K562 (cell line): Measurements from ENCODE around the gene UNC13A. TPM values are rescaled to one million over a fixed set of nuclear protein-coding genes. Genes with fewer than 3 reads are reported as not detected.
"Not testable (repeated sequence)": the region's sequence is repeated elsewhere in the genome, so short reads cannot be mapped to it uniquely, and the experiment has no call there.

Experiments used
- ATAC-seq: fragments of 200-7000 bp; cut with Tn5 transposase; 3 replicates; pipeline ENCODE4 v1.9.1; 2020; ENCODE audit warnings: moderate library complexity
- BruUV-seq: library from RNA; stranded (reverse); fragments of 400-500 nt; replicated peaks from 2 replicates; lab custom pipeline; 2021; lab: Mats Ljungman, UMichigan
- CTCF ChIA-PET: fragments of 300-600 bp; formaldehyde crosslinking; extraction: SDS; loops from one replicate; lab custom pipeline; 2021; ENCODE audit warnings: low intra/inter-chr PET ratio; lab: Yijun Ruan, JAX
- POLR2A ChIA-PET: fragments of 300-600, 350-650 bp; sonication (Branson Sonifier 250); formaldehyde crosslinking; extraction: SDS; loops from one replicate; lab custom pipeline; 2021; ENCODE audit warnings: antibody characterized with exemption, inconsistent platforms; lab: Yijun Ruan, JAX
- DNase-seq, 4 experiments: peaks; one replicate each; pipeline versions ENCODE4 v3.0.0 to v3.0.0-alpha.2; 2011 to 2018; ENCODE audit warnings: low spot score in 3 of 4, mixed read lengths in 3 of 4; ENCODE audit errors: extremely low read depth in 1 of 4
- FAIRE-seq: peaks from 2 replicates; lab custom pipeline; 2011; peaks lifted over from hg19 to GRCh38; lab: Jason Lieb, UNC
- H2AFZ ChIP-seq: 2 replicates; pipeline ENCODE4 v1.6.0; 2011; ENCODE audit warnings: low read depth, low read length, control low read depth, inconsistent platforms
- H3K27ac ChIP-seq: fragments of 200-600 bp; 3 replicates; pipeline ENCODE4 v1.8.0; 2011; ENCODE audit warnings: low read depth, mild to moderate bottlenecking, control low read depth, inconsistent platforms, low read length, moderate library complexity, mixed read lengths; ENCODE audit errors: extremely low read depth
- H3K27me3 ChIP-seq, 2 experiments: fragments of 300-600 bp in 1 of 2; 2 replicates in 1 of 2; 3 replicates in 1 of 2; pipeline versions ENCODE4 v1.6.0 to v1.8.0; 2011; ENCODE audit warnings: inconsistent platforms in 2 of 2, low read length in 2 of 2, mild to moderate bottlenecking in 1 of 2, mixed read lengths in 1 of 2, moderate library complexity in 1 of 2; ENCODE audit not compliant: control insufficient read depth in 2 of 2, insufficient read depth in 2 of 2
- H3K36me3 ChIP-seq: fragments of 300-600 bp; 3 replicates; pipeline ENCODE4 v1.8.0; 2011; ENCODE audit warnings: mild to moderate bottlenecking, low read length, inconsistent platforms; ENCODE audit not compliant: control insufficient read depth, insufficient read depth
- H3K4me1 ChIP-seq, 2 experiments: fragments of 200-600 bp in 1 of 2; replicated peaks in 1 of 2; 2 replicates in 1 of 2; 3 replicates in 1 of 2; pipeline versions ENCODE4 v1.5.1 to v1.8.0; 2011; ENCODE audit warnings: inconsistent platforms in 2 of 2, low read length in 2 of 2, mild to moderate bottlenecking in 1 of 2, mixed read lengths in 1 of 2, moderate library complexity in 1 of 2; ENCODE audit not compliant: control insufficient read depth in 2 of 2, insufficient read depth in 2 of 2
- H3K4me2 ChIP-seq: 2 replicates; pipeline ENCODE4 v1.6.1; 2011; ENCODE audit warnings: low read length, control low read depth, inconsistent platforms, mixed read lengths; ENCODE audit not compliant: insufficient read depth
- H3K4me3 ChIP-seq: fragments of 200-600 bp; sonication (generic), shearing (Covaris generic); 2 replicates; pipeline ENCODE4 v1.5.1; 2016; ENCODE audit warnings: control low read depth, inconsistent platforms
- H3K79me2 ChIP-seq: fragments of 200-600 bp; 3 replicates; pipeline ENCODE4 v1.8.0; 2011; ENCODE audit warnings: low read length, inconsistent platforms; ENCODE audit not compliant: control insufficient read depth, insufficient read depth
- H3K9ac ChIP-seq, 2 experiments: 2 replicates each; pipeline versions ENCODE4 v1.6.0 to v1.6.1; 2011; ENCODE audit warnings: low read depth in 2 of 2, low read length in 2 of 2, control low read depth in 1 of 2, inconsistent platforms in 1 of 2, mild to moderate bottlenecking in 1 of 2, mixed read lengths in 1 of 2; ENCODE audit not compliant: insufficient read depth in 1 of 2
- H3K9me1 ChIP-seq: one replicate; pipeline ENCODE4 v1.6.0; 2011; ENCODE audit warnings: inconsistent platforms, mild to moderate bottlenecking, low read length, moderate library complexity; ENCODE audit not compliant: control insufficient read depth, insufficient read depth
- H3K9me3 ChIP-seq: replicated peaks from 2 replicates; pipeline ENCODE4 v1.5.1; 2011; ENCODE audit warnings: low read depth, low read length, inconsistent platforms; ENCODE audit not compliant: control insufficient read depth, insufficient read depth
- H4K20me1 ChIP-seq: replicated peaks from 2 replicates; pipeline ENCODE4 v1.6.1; 2011; ENCODE audit warnings: low read length, inconsistent platforms, mixed read lengths; ENCODE audit not compliant: control insufficient read depth, insufficient read depth
- HDAC8 ChIP-seq: fragments of 450-650 bp; IDR thresholded peaks from 2 replicates; pipeline ENCODE4 v1.6.1; 2016; ENCODE audit warnings: mild to moderate bottlenecking, missing genetic modification characterization, moderate library complexity, missing compliant biosample characterization
- RBM25 ChIP-seq: fragments of 200-400 bp; formaldehyde crosslinking; IDR thresholded peaks from 2 replicates; pipeline ENCODE4 v1.6.1; 2018; ENCODE audit warnings: low read length, low read depth, moderate library complexity; ENCODE audit not compliant: severe bottlenecking
- ZNF121 ChIP-seq: sonication (generic); formaldehyde crosslinking; conservative IDR thresholded peaks from 2 replicates; pipeline ENCODE4 v1.8.0; 2022; ENCODE audit warnings: missing genetic modification reagents
- WGBS: fragments of 100-300 bp; shearing (Covaris generic); methylation state at CpG from one replicate; pipeline ENCODE4 v1.1.6; 2016; ENCODE audit warnings: low coverage, mixed read lengths; ENCODE audit not compliant: insufficient coverage; ENCODE audit errors: missing lambda C conversion rate; 5-methylcytosine and 5-hydroxymethylcytosine counted together
- in situ Hi-C: fragments of 300-500 bp; cut with MboI; formaldehyde crosslinking; loops from 4 replicates; pipeline ENCODE4 v1.15.0; 2018; ENCODE audit warnings: inconsistent platforms, mixed read lengths
- intact Hi-C: fragments of 100-400 bp; cut with micrococcal nuclease; formaldehyde crosslinking; loops from 2 replicates; pipeline ENCODE4 v1.14.2; 2022
- polyA plus RNA-seq, 8 experiments: library from polyadenylated mRNA; depleted of rRNA in 4 of 8; stranded (reverse) in 5 of 8; unstranded in 3 of 8; fragments of >200 nt; fragmentation: Nextera tagmentation in 2 of 8; fragmentation: Illumina TruSeq in 1 of 8; extraction: Ambion mirVana in 2 of 8; extraction: Trizol in 1 of 8; gene quantifications; 2 replicates each; pipeline versions ENCODE4 v1.2.1 to v1.2.3, GENCODE V29; 2011 to 2014; ENCODE audit warnings: inconsistent platforms in 1 of 8, missing spikeins in 1 of 8
- total RNA-seq, 7 experiments: library from RNA; depleted of rRNA in 6 of 7; stranded (reverse); fragments of >200 nt in 6 of 7; fragmentation: Illumina TruSeq in 2 of 7; extraction: Trizol in 2 of 7; gene quantifications; 2 replicates each; pipeline versions ENCODE4 v1.2.1 to v1.2.3, GENCODE V29; 2011 to 2021; ENCODE audit warnings: low replicate concordance in 1 of 7

The UNC13A gene
- total and polyA plus RNA-seq, 9 of the 15 experiments (the other 6 are each of a cell fraction or from before 2014, with no cell fraction given) = 0.03 to 1.0 (median 0.25) TPM

GRCh38 chr19:17570291-17570690 lies 117.9 kb downstream of the UNC13A start:
- CTCF ChIA-PET, FAIRE-seq: not testable (repeated sequence)

GRCh38 chr19:17567940-17568339 lies 120.2 kb downstream of the UNC13A start:
- ChIA-PET POLR2A (interaction anchor here (1.0 kb wide), 1 partner anchor 12 kb away, joined by 3 read pairs; no protein-coding TSS in a partner anchor), CTCF (no interaction called here)

More at GRCh38 chr19:17570291-17570690, 117.9 kb downstream of the UNC13A start:
- H3K27me3 ChIP-seq, H3K79me2 ChIP-seq, in situ Hi-C loops, H3K4me2 ChIP-seq, H4K20me1 ChIP-seq, H3K9me3 ChIP-seq, H3K4me3 ChIP-seq, H3K27ac ChIP-seq, BruUV-seq, H2AFZ ChIP-seq, H3K9ac ChIP-seq, ATAC-seq, POLR2A ChIA-PET, intact Hi-C loops, H3K4me1 ChIP-seq, DNase-seq, H3K9me1 ChIP-seq: not testable (repeated sequence)
- TF ChIP-seq RBM25 (peak; percentile 34), ZNF121 (CRISPR knock-in tag) (peak; percentile 74)
- WGBS = 100% methylated on average over 5 of the region's 5 CpGs
- peaks cover 84% of the 10 kb centered on the region for H3K36me3 ChIP-seq

More at GRCh38 chr19:17567940-17568339, 120.2 kb downstream of the UNC13A start:
- in situ Hi-C loops = no loop called here
- Histone ChIP-seq H3K9me1 (no peaks in the 10 kb centered on the region), H3K27me3 (no peaks in the 10 kb centered on the region), H3K4me3 (no peak overlapping the region), H2AFZ (no peak overlapping the region), H3K4me1 (no peaks in the 10 kb centered on the region), H4K20me1 (peaks cover 5% of the 10 kb centered on the region; the same call in 1 of the 2 replicates), H3K9ac (no peak overlapping the region)
- FAIRE-seq (no peak), ATAC-seq (no peak)
- TF ChIP-seq RBM25 (peak; percentile 56), HDAC8 (tag) (no peak)
- TF ChIP-seq, all 486 proteins: peak for 1
- 86% methylated on average over 1 of the region's 1 CpG for whole genome bisulfite sequencing
- intact Hi-C loops = no loop called here
- H3K9me3 ChIP-seq = no peaks in the 10 kb centered on the region
- peaks cover 85% of the 10 kb centered on the region for H3K36me3 ChIP-seq
- no TSS peak for BruUV-seq
- no peak overlapping the region for H3K27ac ChIP-seq
- H3K79me2 ChIP-seq = 0 out of 3 replicates have a peak, but pooled peaks cover 4% of the 10 kb centered on the region
- no peak for DNase-seq
- H3K4me2 ChIP-seq = no peak overlapping the region
